Naive B cell (primary cell): ENCODE results near the gene L3MBTL3. TPM values are rescaled to one million over a fixed set of nuclear protein-coding genes. Genes with fewer than 3 reads are reported as not detected.
A peak's percentile ranks its signal among the peaks of the same experiment; 100 is the strongest.

Experiments used
- ATAC-seq, 2 donors: fragments of 150-1000 bp; cut with Tn5 transposase; 2 replicates each; pipeline ENCODE4 v1.10.0; 2021; ENCODE audit warnings: low read depth in 2 of 2, mild to moderate bottlenecking in 2 of 2, moderate library complexity in 2 of 2
- DNase-seq: peaks from one replicate; pipeline ENCODE4 v3.0.0; 2022
- H3K27ac Mint-ChIP-seq, 6 donors: one replicate each; pipeline ENCODE4 v1.8.0; 2020 to 2022; ENCODE audit warnings: mild to moderate bottlenecking in 6 of 6, mixed read lengths in 6 of 6, moderate library complexity in 5 of 6, inconsistent platforms in 2 of 6
- H3K27me3 Mint-ChIP-seq, 3 donors: one replicate each; pipeline ENCODE4 v1.8.0; 2021 to 2022; ENCODE audit warnings: mixed read lengths in 3 of 3, mild to moderate bottlenecking in 1 of 3
- H3K36me3 Mint-ChIP-seq, 2 donors: one replicate each; pipeline ENCODE4 v1.8.0; 2020 to 2022; ENCODE audit warnings: mixed read lengths in 2 of 2, inconsistent platforms in 1 of 2, mild to moderate bottlenecking in 1 of 2
- H3K4me1 Mint-ChIP-seq, 3 donors: one replicate each; pipeline ENCODE4 v1.8.0; 2020 to 2022; ENCODE audit warnings: mixed read lengths in 3 of 3, inconsistent platforms in 1 of 3, mild to moderate bottlenecking in 1 of 3, moderate library complexity in 1 of 3
- H3K4me3 Mint-ChIP-seq, 8 donors: one replicate each; pipeline ENCODE4 v1.8.0; 2020 to 2022; ENCODE audit warnings: mild to moderate bottlenecking in 8 of 8, mixed read lengths in 8 of 8, moderate library complexity in 8 of 8, inconsistent platforms in 2 of 8
- H3K9me3 Mint-ChIP-seq, 7 donors: one replicate each; pipeline ENCODE4 v1.8.0; 2020 to 2022; ENCODE audit warnings: mixed read lengths in 7 of 7, mild to moderate bottlenecking in 5 of 7, inconsistent platforms in 2 of 7, moderate library complexity in 1 of 7
- polyA plus RNA-seq, 6 donors: library from polyadenylated mRNA; unstranded; fragments of 300-500 nt; fragmentation: Illumina TruSeq; gene quantifications; one replicate each; pipeline ENCODE4 v1.2.3, GENCODE V29; 2021; ENCODE audit warnings: low read depth in 6 of 6

The L3MBTL3 gene
- polyA plus RNA-seq, 6 donors from 2014 or later = 11.0 to 21.8 (median 16.6) TPM

- ATAC-seq = no peak
Observed at GRCh38 chr6:130065609-130066156, 47.3 kb downstream of the L3MBTL3 start.

GRCh38 chr6:130069485-130069884 is 51.1 kb downstream of the L3MBTL3 start:
- Mint-ChIP-seq H3K4me3 (no peak overlapping the region), H3K36me3 (peaks cover 13 to 30% of the 10 kb centered on the region in 2 donors), H3K27me3 (no peaks in the 10 kb centered on the region), H3K9me3 (no peaks in the 10 kb centered on the region), H3K4me1 (peaks cover 0 to 2% (median 0%) of the 10 kb centered on the region in 3 donors), H3K27ac (peak overlapping the region in 3 of 6 donors; percentile 27 to 60 (median 47))
- DNase-seq = no peak
- ATAC-seq = no peak

More at GRCh38 chr6:130065609-130066156, 47.3 kb downstream of the L3MBTL3 start:
- Mint-ChIP-seq H3K27me3 (no peaks in the 10 kb centered on the region), H3K4me1 (peaks cover 4 to 6% (median 5%) of the 10 kb centered on the region in 3 donors), H3K36me3 (peaks cover 39 to 42% of the 10 kb centered on the region in 2 donors), H3K9me3 (no peaks in the 10 kb centered on the region), H3K4me3 (no peak overlapping the region), H3K27ac (peak overlapping the region in 1 of 6 donors; percentile 29)
- no peak for DNase-seq

GRCh38 chr6:130070326-130070725 is 51.9 kb downstream of the L3MBTL3 start:
- Mint-ChIP-seq H3K4me3 (no peak overlapping the region), H3K36me3 (peaks cover 10 to 34% of the 10 kb centered on the region in 2 donors), H3K4me1 (peaks cover 7 to 11% (median 7%) of the 10 kb centered on the region in 3 donors), H3K27ac (peak overlapping the region in 1 of 6 donors; percentile 60), H3K9me3 (no peaks in the 10 kb centered on the region), H3K27me3 (no peaks in the 10 kb centered on the region)
- DNase-seq = no peak
- ATAC-seq = no peak

- ATAC-seq (no peak), DNase-seq (no peak)
- no peak overlapping the region for H3K27ac Mint-ChIP-seq
- H3K36me3 Mint-ChIP-seq = peaks cover 10 to 39% of the 10 kb centered on the region in 2 donors
- H3K9me3 Mint-ChIP-seq = no peaks in the 10 kb centered on the region
- H3K27me3 Mint-ChIP-seq = no peaks in the 10 kb centered on the region
- peaks cover 11 to 15% (median 12%) of the 10 kb centered on the region in 3 donors for H3K4me1 Mint-ChIP-seq
- H3K4me3 Mint-ChIP-seq = no peak overlapping the region
Observed at GRCh38 chr6:130070792-130071191, 52.4 kb downstream of the L3MBTL3 start.

- H3K36me3 Mint-ChIP-seq = peaks cover 0 to 26% of the 10 kb centered on the region in 2 donors
- no peaks in the 10 kb centered on the region for H3K27me3 Mint-ChIP-seq
- H3K27ac Mint-ChIP-seq = peak overlapping the region in 3 of 6 donors; percentile 38 to 47 (median 42)
- no peak overlapping the region for H3K4me3 Mint-ChIP-seq
- no peaks in the 10 kb centered on the region for H3K9me3 Mint-ChIP-seq
- DNase-seq (no peak), ATAC-seq (no peak)
- H3K4me1 Mint-ChIP-seq = peaks cover 17 to 19% (median 18%) of the 10 kb centered on the region in 3 donors
Observed at GRCh38 chr6:130075879-130076460, 57.6 kb downstream of the L3MBTL3 start.

- Mint-ChIP-seq H3K27ac (peak overlapping the region in 1 of 6 donors; percentile 15), H3K27me3 (no peaks in the 10 kb centered on the region), H3K4me3 (no peak overlapping the region), H3K36me3 (peaks cover 0 to 26% of the 10 kb centered on the region in 2 donors), H3K9me3 (no peaks in the 10 kb centered on the region), H3K4me1 (peaks cover 17 to 19% (median 18%) of the 10 kb centered on the region in 3 donors)
- ATAC-seq (no peak), DNase-seq (no peak)
Observed at GRCh38 chr6:130076512-130076911, 58.1 kb downstream of the L3MBTL3 start.

- Mint-ChIP-seq H3K27me3 (no peaks in the 10 kb centered on the region), H3K9me3 (peaks cover 0 to 5% (median 0%) of the 10 kb centered on the region in 7 donors), H3K36me3 (peaks cover 48 to 50% of the 10 kb centered on the region in 2 donors), H3K27ac (no peak overlapping the region), H3K4me3 (no peak overlapping the region), H3K4me1 (peaks cover 3 to 10% (median 6%) of the 10 kb centered on the region in 3 donors)
- DNase-seq = no peak
- no peak for ATAC-seq
Observed at GRCh38 chr6:130090796-130091195, 72.4 kb downstream of the L3MBTL3 start.

GRCh38 chr6:130093546-130093945 is 75.2 kb downstream of the L3MBTL3 start:
- H3K27ac Mint-ChIP-seq = peak overlapping the region in 2 of 6 donors; percentile 14 to 64
- peaks cover 0 to 5% (median 0%) of the 10 kb centered on the region in 7 donors for H3K9me3 Mint-ChIP-seq
- DNase-seq (no peak), ATAC-seq (no peak)
- H3K4me1 Mint-ChIP-seq = peaks cover 8 to 20% (median 11%) of the 10 kb centered on the region in 3 donors
- peaks cover 53 to 64% of the 10 kb centered on the region in 2 donors for H3K36me3 Mint-ChIP-seq
- no peak overlapping the region for H3K4me3 Mint-ChIP-seq
- no peaks in the 10 kb centered on the region for H3K27me3 Mint-ChIP-seq

- DNase-seq (no peak), ATAC-seq (no peak)
- peak overlapping the region in 1 of 6 donors; percentile 84 for H3K27ac Mint-ChIP-seq
- H3K4me3 Mint-ChIP-seq = no peak overlapping the region
- H3K4me1 Mint-ChIP-seq = peaks cover 11 to 16% (median 15%) of the 10 kb centered on the region in 3 donors
- H3K9me3 Mint-ChIP-seq = no peaks in the 10 kb centered on the region
- no peaks in the 10 kb centered on the region for H3K27me3 Mint-ChIP-seq
- peaks cover 59 to 64% of the 10 kb centered on the region in 2 donors for H3K36me3 Mint-ChIP-seq
Observed at GRCh38 chr6:130098317-130098716, 79.9 kb downstream of the L3MBTL3 start.

- no peaks in the 10 kb centered on the region for H3K9me3 Mint-ChIP-seq
- H3K36me3 Mint-ChIP-seq = peaks cover 55 to 56% of the 10 kb centered on the region in 2 donors
- H3K27ac Mint-ChIP-seq = no peak overlapping the region
- H3K4me1 Mint-ChIP-seq = peaks cover 11 to 16% (median 15%) of the 10 kb centered on the region in 3 donors
- H3K27me3 Mint-ChIP-seq = no peaks in the 10 kb centered on the region
- no peak for ATAC-seq
- no peak overlapping the region for H3K4me3 Mint-ChIP-seq
- DNase-seq = no peak
Observed at GRCh38 chr6:130099119-130099518, 80.7 kb downstream of the L3MBTL3 start.

GRCh38 chr6:130105996-130106704 is 87.8 kb downstream of the L3MBTL3 start:
- peak overlapping the region in 7 of 8 donors; percentile 47 to 78 (median 65) for H3K4me3 Mint-ChIP-seq
- peak; percentile 48 for DNase-seq
- H3K36me3 Mint-ChIP-seq = peaks cover 40 to 54% of the 10 kb centered on the region in 2 donors
- ATAC-seq = peak; percentile 96 to 97
- peak overlapping the region; percentile 26 to 93 (median 90) for H3K27ac Mint-ChIP-seq
- H3K9me3 Mint-ChIP-seq = peaks cover 0 to 11% (median 5%) of the 10 kb centered on the region in 7 donors
- no peaks in the 10 kb centered on the region for H3K27me3 Mint-ChIP-seq
- H3K4me1 Mint-ChIP-seq = peaks cover 44 to 48% (median 45%) of the 10 kb centered on the region in 3 donors

- peak; percentile 28 to 30 for ATAC-seq
- H3K27ac Mint-ChIP-seq = peak overlapping the region in 4 of 6 donors; percentile 26 to 86 (median 69)
- peaks cover 0 to 11% (median 5%) of the 10 kb centered on the region in 7 donors for H3K9me3 Mint-ChIP-seq
- H3K27me3 Mint-ChIP-seq = no peaks in the 10 kb centered on the region
- H3K4me3 Mint-ChIP-seq = peak overlapping the region in 6 of 8 donors; percentile 0 to 50 (median 16)
- H3K36me3 Mint-ChIP-seq = peaks cover 36 to 51% of the 10 kb centered on the region in 2 donors
- DNase-seq = no peak
- H3K4me1 Mint-ChIP-seq = peaks cover 44 to 61% (median 59%) of the 10 kb centered on the region in 3 donors
Observed at GRCh38 chr6:130107710-130108109, 89.3 kb downstream of the L3MBTL3 start.

- Mint-ChIP-seq H3K27me3 (no peaks in the 10 kb centered on the region), H3K4me1 (peaks cover 59 to 89% (median 89%) of the 10 kb centered on the region in 3 donors), H3K4me3 (no peak overlapping the region), H3K36me3 (peaks cover 30 to 47% of the 10 kb centered on the region in 2 donors), H3K27ac (peak overlapping the region in 2 of 6 donors; percentile 38 to 92), H3K9me3 (peaks cover 0 to 11% (median 5%) of the 10 kb centered on the region in 7 donors)
- ATAC-seq (no peak), DNase-seq (no peak)
Observed at GRCh38 chr6:130111031-130111430, 92.7 kb downstream of the L3MBTL3 start.
